ENCODE measurements around the gene EFCAB8.

DNA sequence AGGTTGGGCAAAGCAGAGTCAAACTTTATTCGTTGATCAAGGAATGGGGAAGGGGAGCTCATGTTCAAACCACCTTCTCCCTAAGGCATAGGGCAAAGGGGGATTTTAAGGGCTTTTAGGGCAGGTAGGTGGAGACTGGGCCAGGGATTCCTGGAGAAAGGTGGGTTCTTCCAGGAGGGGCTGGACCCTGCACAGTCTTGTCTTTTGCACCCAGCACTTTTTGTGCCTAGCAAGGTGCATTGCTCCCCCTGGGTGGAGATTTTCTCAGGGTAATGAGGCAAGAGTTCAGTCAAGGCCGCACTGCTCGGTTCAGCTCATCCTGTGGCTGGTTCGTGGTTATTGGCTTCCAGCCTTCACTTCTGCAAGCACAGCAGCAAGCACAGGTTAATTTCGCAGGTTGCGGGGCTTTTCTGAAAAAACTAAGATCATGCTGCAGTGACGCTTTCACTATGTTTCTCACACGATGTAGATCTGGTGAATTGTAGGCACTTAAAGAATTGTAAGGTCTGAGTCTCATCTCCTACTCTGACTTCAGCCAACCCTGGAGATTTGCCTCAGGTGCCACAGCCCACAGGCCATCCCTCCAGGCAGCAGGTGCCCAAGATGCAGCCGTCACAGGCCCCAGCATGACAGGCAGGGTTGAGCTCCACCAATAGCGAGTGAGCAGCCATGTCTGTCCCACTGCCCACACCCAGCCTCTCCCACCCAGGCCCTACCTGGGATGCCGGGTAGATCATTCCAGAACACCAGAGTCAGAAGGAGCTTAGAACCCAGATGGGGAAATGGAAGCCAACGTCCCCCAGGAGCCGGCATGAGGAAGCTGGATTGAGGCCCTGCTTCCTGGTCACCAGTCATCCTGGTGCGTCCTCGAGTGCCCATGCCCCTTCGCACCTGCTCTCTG, 108.4 kb downstream of the EFCAB8 start:
- TF ChIP-seq, protein P1, sequence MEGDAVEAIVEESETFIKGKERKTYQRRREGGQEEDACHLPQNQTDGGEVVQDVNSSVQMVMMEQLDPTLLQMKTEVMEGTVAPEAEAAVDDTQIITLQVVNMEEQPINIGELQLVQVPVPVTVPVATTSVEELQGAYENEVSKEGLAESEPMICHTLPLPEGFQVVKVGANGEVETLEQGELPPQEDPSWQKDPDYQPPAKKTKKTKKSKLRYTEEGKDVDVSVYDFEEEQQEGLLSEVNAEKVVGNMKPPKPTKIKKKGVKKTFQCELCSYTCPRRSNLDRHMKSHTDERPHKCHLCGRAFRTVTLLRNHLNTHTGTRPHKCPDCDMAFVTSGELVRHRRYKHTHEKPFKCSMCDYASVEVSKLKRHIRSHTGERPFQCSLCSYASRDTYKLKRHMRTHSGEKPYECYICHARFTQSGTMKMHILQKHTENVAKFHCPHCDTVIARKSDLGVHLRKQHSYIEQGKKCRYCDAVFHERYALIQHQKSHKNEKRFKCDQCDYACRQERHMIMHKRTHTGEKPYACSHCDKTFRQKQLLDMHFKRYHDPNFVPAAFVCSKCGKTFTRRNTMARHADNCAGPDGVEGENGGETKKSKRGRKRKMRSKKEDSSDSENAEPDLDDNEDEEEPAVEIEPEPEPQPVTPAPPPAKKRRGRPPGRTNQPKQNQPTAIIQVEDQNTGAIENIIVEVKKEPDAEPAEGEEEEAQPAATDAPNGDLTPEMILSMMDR (conservative IDR thresholded peaks at IDR 0.05) = no peak
- TF ChIP-seq EZH2 (IDR thresholded peaks at IDR 0.05; ENCODE audit: low read depth) = no peak
